WTC11 (cell line): ENCODE data around the gene LRRC7. TPM values are rescaled to one million over a fixed set of nuclear protein-coding genes. Genes with fewer than 3 reads are reported as not detected.

Experiments used
- ATAC-seq: fragments of 200-7000 bp; cut with Tn5 transposase; 2 replicates; pipeline ENCODE4 v1.10.0; 2021; ENCODE audit warnings: mild to moderate bottlenecking, moderate library complexity
- CTCF ChIA-PET: fragments of 300-600 bp; sonication (Branson Sonifier 250); formaldehyde crosslinking; loops from one replicate; lab custom pipeline; 2021; ENCODE audit warnings: antibody characterized with exemption; lab: Charles Lee
- POLR2A ChIA-PET: fragments of 350-600 bp; sonication (Branson Sonifier 250); formaldehyde crosslinking; loops from one replicate; lab custom pipeline; 2021; ENCODE audit warnings: antibody characterized with exemption; lab: Charles Lee
- DNase-seq: peaks from one replicate; pipeline ENCODE4 v3.0.0; 2021; ENCODE audit warnings: low spot score
- H3K27ac Mint-ChIP-seq: 2 replicates; pipeline ENCODE4 v1.8.0; 2021; ENCODE audit warnings: mixed read lengths
- H3K27me3 Mint-ChIP-seq: 2 replicates; pipeline ENCODE4 v1.8.0; 2021; ENCODE audit warnings: low read depth, mild to moderate bottlenecking, moderate library complexity, mixed read lengths
- H3K36me3 Mint-ChIP-seq: 2 replicates; pipeline ENCODE4 v1.8.0; 2021; ENCODE audit warnings: mixed read lengths
- H3K4me1 Mint-ChIP-seq: 2 replicates; pipeline ENCODE4 v1.8.0; 2022; ENCODE audit warnings: mixed read lengths
- H3K4me3 Mint-ChIP-seq: 2 replicates; pipeline ENCODE4 v1.8.0; 2021; ENCODE audit warnings: mild to moderate bottlenecking, moderate library complexity, mixed read lengths
- H3K9me3 Mint-ChIP-seq: 2 replicates; pipeline ENCODE4 v1.8.0; 2021; ENCODE audit warnings: mixed read lengths
- ATF6 ChIP-seq: sonication (generic); formaldehyde crosslinking; IDR thresholded peaks from 2 replicates; pipeline ENCODE4 v1.8.1; 2023; ENCODE audit warnings: mild to moderate bottlenecking, missing genetic modification reagents
- CREM ChIP-seq: sonication (generic); formaldehyde crosslinking; IDR thresholded peaks from 2 replicates; pipeline ENCODE4 v1.8.1; 2022; ENCODE audit warnings: mild to moderate bottlenecking, missing genetic modification reagents, moderate library complexity
- ELF4 ChIP-seq: sonication (generic); formaldehyde crosslinking; IDR thresholded peaks from 2 replicates; pipeline ENCODE4 v1.8.1; 2022; ENCODE audit warnings: low read depth, mild to moderate bottlenecking, moderate library complexity, missing genetic modification reagents
- ESRRA ChIP-seq: sonication (generic); formaldehyde crosslinking; IDR thresholded peaks from 2 replicates; pipeline ENCODE4 v1.8.1; 2022; ENCODE audit warnings: mild to moderate bottlenecking, missing genetic modification reagents, borderline replicate concordance
- FOXK1 ChIP-seq: sonication (generic); formaldehyde crosslinking; IDR thresholded peaks from 2 replicates; pipeline ENCODE4 v1.8.0; 2022; ENCODE audit warnings: mild to moderate bottlenecking, moderate library complexity, missing genetic modification reagents
- GABPB1 ChIP-seq: sonication (generic); formaldehyde crosslinking; IDR thresholded peaks from 2 replicates; pipeline ENCODE4 v1.8.1; 2023; ENCODE audit warnings: mild to moderate bottlenecking, missing genetic modification reagents
- GTF2I ChIP-seq: fragments of 250-450 bp; sonication (Bioruptor Pico); conservative IDR thresholded peaks from 2 replicates; pipeline ENCODE4 v1.4.0; 2021; ENCODE audit warnings: mild to moderate bottlenecking
- NFYB ChIP-seq: sonication (generic); formaldehyde crosslinking; conservative IDR thresholded peaks from 2 replicates; pipeline ENCODE4 v1.8.0; 2022; ENCODE audit warnings: low read depth, missing genetic modification reagents
- NR1H2 ChIP-seq: sonication (generic); formaldehyde crosslinking; IDR thresholded peaks from 2 replicates; pipeline ENCODE4 v1.9.0; 2021; ENCODE audit warnings: mild to moderate bottlenecking, moderate library complexity, missing genetic modification reagents
- NR3C1 ChIP-seq: sonication (generic); formaldehyde crosslinking; conservative IDR thresholded peaks from 2 replicates; pipeline ENCODE4 v1.8.1; 2023; ENCODE audit warnings: low read depth, mild to moderate bottlenecking, missing genetic modification reagents
- OVOL2 ChIP-seq: fragments of 250-450 bp; sonication (Bioruptor Pico); IDR thresholded peaks from 2 replicates; pipeline ENCODE4 v1.9.0; 2021; ENCODE audit warnings: mild to moderate bottlenecking, borderline replicate concordance
- TEAD4 ChIP-seq: sonication (generic); formaldehyde crosslinking; IDR thresholded peaks from 2 replicates; pipeline ENCODE4 v1.8.0; 2022; ENCODE audit warnings: mild to moderate bottlenecking, missing genetic modification reagents
- ZMAT4 ChIP-seq: fragments of 250-450 bp; sonication (Bioruptor Pico); IDR thresholded peaks from 2 replicates; pipeline ENCODE4 v1.9.0; 2021; ENCODE audit warnings: mild to moderate bottlenecking
- ZNF121 ChIP-seq: sonication (generic); formaldehyde crosslinking; IDR thresholded peaks from 2 replicates; pipeline ENCODE4 v1.8.0; 2023; ENCODE audit warnings: missing genetic modification reagents
- ZNF219 ChIP-seq: sonication (generic); formaldehyde crosslinking; IDR thresholded peaks from 2 replicates; pipeline ENCODE4 v1.8.0; 2023; ENCODE audit warnings: missing genetic modification reagents, mild to moderate bottlenecking, borderline replicate concordance
- ZNF263 ChIP-seq: sonication (generic); formaldehyde crosslinking; IDR thresholded peaks from 2 replicates; pipeline ENCODE4 v1.8.1; 2022; ENCODE audit warnings: low read depth, mild to moderate bottlenecking, moderate library complexity, missing genetic modification reagents
- ZNF317 ChIP-seq: sonication (generic); formaldehyde crosslinking; IDR thresholded peaks from 2 replicates; pipeline ENCODE4 v1.8.1; 2023; ENCODE audit warnings: low read depth, mild to moderate bottlenecking, moderate library complexity, missing genetic modification reagents, borderline replicate concordance
- total RNA-seq: library from RNA; stranded (reverse); gene quantifications from 3 replicates; pipeline ENCODE4 v1.2.3, GENCODE V29; 2021
- TF ChIP-seq, protein P1 (sequence below): sonication (generic); formaldehyde crosslinking; IDR thresholded peaks from 2 replicates; pipeline ENCODE4 v1.8.0; 2022; ENCODE audit warnings: mild to moderate bottlenecking, missing genetic modification reagents
- TF ChIP-seq, protein P2 (sequence below): fragments of 250-450 bp; sonication (Bioruptor Pico); IDR thresholded peaks from 2 replicates; pipeline ENCODE4 v1.8.0; 2021; ENCODE audit warnings: mild to moderate bottlenecking
- TF ChIP-seq, protein P3 (sequence below): sonication (generic); formaldehyde crosslinking; IDR thresholded peaks from 2 replicates; pipeline ENCODE4 v1.8.1; 2023; ENCODE audit warnings: mild to moderate bottlenecking, missing genetic modification reagents, borderline replicate concordance
- TF ChIP-seq, protein P4 (sequence below): sonication (generic); formaldehyde crosslinking; IDR thresholded peaks from 2 replicates; pipeline ENCODE4 v1.8.1; 2022; ENCODE audit warnings: mild to moderate bottlenecking, missing genetic modification reagents, moderate library complexity, borderline replicate concordance
- TF ChIP-seq, protein P5 (sequence below): fragments of 250-450 bp; sonication (Bioruptor Pico); IDR thresholded peaks from 2 replicates; pipeline ENCODE4 v2.1.2; 2022; ENCODE audit warnings: mild to moderate bottlenecking, moderate library complexity

Gene LRRC7
- total RNA-seq, 1 experiment from 2014 or later: not detected

- TF ChIP-seq NR3C1 (CRISPR knock-in tag) (no peak), ZNF219 (no peak), GTF2I (CRISPR knock-in tag) (no peak), TEAD4 (no peak), NR1H2 (no peak)
- TF ChIP-seq, protein P1, sequence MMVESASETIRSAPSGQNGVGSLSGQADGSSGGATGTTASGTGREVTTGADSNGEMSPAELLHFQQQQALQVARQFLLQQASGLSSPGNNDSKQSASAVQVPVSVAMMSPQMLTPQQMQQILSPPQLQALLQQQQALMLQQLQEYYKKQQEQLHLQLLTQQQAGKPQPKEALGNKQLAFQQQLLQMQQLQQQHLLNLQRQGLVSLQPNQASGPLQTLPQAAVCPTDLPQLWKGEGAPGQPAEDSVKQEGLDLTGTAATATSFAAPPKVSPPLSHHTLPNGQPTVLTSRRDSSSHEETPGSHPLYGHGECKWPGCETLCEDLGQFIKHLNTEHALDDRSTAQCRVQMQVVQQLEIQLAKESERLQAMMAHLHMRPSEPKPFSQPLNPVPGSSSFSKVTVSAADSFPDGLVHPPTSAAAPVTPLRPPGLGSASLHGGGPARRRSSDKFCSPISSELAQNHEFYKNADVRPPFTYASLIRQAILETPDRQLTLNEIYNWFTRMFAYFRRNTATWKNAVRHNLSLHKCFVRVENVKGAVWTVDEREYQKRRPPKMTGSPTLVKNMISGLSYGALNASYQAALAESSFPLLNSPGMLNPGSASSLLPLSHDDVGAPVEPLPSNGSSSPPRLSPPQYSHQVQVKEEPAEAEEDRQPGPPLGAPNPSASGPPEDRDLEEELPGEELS (CRISPR knock-in tag): no peak
Observed at GRCh38 chr1:70041317-70042045, 473.8 kb downstream of the LRRC7 start (continued).

DNA sequence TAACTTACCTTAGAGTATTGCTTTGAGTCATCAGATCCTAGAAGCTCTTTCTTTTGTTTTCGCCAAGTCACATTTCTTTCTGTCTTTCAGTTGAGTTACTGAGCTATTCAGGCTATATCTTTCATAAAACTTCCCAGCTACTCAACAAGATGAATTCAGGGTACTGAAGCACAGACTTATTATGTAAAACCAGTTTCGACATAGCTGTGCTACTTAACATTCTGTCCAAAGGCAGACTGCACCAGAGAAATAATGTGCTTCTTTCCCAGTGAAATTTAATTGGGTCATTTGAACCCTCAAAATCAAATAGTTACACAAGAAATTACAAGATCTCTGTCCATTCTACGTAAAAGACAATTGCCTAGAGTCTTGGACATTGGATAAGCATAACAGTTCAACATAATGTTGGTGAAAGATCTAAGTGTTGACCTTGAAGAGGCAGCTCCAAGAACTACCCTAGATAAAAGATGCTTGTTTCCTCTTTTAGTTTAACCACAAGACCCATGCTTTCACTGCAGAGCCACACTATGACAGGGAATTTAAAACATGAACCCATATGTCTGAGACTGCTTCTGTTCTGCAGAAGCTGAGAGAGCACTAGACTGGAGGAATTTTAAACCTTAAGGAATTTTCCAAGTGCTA, 474.5 kb downstream of the LRRC7 start:
- TF ChIP-seq NFYB: no peak
- TF ChIP-seq ZNF263 (CRISPR knock-in tag): no peak
- TF ChIP-seq ZNF121 (CRISPR knock-in tag): no peak
- no peak for TF ChIP-seq GTF2I (CRISPR knock-in tag)
- TF ChIP-seq FOXK1: no peak
- TF ChIP-seq NR1H2: no peak
- TF ChIP-seq, protein P2, sequence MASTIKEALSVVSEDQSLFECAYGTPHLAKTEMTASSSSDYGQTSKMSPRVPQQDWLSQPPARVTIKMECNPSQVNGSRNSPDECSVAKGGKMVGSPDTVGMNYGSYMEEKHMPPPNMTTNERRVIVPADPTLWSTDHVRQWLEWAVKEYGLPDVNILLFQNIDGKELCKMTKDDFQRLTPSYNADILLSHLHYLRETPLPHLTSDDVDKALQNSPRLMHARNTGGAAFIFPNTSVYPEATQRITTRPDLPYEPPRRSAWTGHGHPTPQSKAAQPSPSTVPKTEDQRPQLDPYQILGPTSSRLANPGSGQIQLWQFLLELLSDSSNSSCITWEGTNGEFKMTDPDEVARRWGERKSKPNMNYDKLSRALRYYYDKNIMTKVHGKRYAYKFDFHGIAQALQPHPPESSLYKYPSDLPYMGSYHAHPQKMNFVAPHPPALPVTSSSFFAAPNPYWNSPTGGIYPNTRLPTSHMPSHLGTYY (CRISPR knock-in tag): no peak
- TF ChIP-seq, protein P3, sequence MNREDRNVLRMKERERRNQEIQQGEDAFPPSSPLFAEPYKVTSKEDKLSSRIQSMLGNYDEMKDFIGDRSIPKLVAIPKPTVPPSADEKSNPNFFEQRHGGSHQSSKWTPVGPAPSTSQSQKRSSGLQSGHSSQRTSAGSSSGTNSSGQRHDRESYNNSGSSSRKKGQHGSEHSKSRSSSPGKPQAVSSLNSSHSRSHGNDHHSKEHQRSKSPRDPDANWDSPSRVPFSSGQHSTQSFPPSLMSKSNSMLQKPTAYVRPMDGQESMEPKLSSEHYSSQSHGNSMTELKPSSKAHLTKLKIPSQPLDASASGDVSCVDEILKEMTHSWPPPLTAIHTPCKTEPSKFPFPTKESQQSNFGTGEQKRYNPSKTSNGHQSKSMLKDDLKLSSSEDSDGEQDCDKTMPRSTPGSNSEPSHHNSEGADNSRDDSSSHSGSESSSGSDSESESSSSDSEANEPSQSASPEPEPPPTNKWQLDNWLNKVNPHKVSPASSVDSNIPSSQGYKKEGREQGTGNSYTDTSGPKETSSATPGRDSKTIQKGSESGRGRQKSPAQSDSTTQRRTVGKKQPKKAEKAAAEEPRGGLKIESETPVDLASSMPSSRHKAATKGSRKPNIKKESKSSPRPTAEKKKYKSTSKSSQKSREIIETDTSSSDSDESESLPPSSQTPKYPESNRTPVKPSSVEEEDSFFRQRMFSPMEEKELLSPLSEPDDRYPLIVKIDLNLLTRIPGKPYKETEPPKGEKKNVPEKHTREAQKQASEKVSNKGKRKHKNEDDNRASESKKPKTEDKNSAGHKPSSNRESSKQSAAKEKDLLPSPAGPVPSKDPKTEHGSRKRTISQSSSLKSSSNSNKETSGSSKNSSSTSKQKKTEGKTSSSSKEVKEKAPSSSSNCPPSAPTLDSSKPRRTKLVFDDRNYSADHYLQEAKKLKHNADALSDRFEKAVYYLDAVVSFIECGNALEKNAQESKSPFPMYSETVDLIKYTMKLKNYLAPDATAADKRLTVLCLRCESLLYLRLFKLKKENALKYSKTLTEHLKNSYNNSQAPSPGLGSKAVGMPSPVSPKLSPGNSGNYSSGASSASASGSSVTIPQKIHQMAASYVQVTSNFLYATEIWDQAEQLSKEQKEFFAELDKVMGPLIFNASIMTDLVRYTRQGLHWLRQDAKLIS (CRISPR knock-in tag): no peak
- TF ChIP-seq OVOL2: no peak
- TF ChIP-seq ATF6 (CRISPR knock-in tag): no peak
- TF ChIP-seq ZNF317 (CRISPR knock-in tag): no peak
- no peak for TF ChIP-seq CREM (CRISPR knock-in tag)
- TF ChIP-seq, protein P4, sequence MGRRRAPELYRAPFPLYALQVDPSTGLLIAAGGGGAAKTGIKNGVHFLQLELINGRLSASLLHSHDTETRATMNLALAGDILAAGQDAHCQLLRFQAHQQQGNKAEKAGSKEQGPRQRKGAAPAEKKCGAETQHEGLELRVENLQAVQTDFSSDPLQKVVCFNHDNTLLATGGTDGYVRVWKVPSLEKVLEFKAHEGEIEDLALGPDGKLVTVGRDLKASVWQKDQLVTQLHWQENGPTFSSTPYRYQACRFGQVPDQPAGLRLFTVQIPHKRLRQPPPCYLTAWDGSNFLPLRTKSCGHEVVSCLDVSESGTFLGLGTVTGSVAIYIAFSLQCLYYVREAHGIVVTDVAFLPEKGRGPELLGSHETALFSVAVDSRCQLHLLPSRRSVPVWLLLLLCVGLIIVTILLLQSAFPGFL (CRISPR knock-in tag): no peak
- TF ChIP-seq GABPB1 (CRISPR knock-in tag): no peak
- TF ChIP-seq TEAD4: no peak
- no peak for TF ChIP-seq ELF4 (CRISPR knock-in tag)
- no peak for TF ChIP-seq ESRRA (CRISPR knock-in tag)
- TF ChIP-seq ZMAT4 (CRISPR knock-in tag): no peak
- TF ChIP-seq, protein P5, sequence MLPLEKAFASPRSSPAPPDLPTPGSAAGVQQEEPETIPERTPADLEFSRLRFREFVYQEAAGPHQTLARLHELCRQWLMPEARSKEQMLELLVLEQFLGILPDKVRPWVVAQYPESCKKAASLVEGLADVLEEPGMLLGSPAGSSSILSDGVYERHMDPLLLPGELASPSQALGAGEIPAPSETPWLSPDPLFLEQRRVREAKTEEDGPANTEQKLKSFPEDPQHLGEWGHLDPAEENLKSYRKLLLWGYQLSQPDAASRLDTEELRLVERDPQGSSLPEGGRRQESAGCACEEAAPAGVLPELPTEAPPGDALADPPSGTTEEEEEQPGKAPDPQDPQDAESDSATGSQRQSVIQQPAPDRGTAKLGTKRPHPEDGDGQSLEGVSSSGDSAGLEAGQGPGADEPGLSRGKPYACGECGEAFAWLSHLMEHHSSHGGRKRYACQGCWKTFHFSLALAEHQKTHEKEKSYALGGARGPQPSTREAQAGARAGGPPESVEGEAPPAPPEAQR (CRISPR knock-in tag): no peak
- Mint-ChIP-seq H3K4me3 (no peak overlapping the region), H3K4me1 (peaks cover 14% of the 10 kb centered on the region), H3K9me3 (peaks cover 7% of the 10 kb centered on the region), H3K27me3 (no peaks in the 10 kb centered on the region; the same call in 1 of the 2 replicates), H3K27ac (no peak overlapping the region), H3K36me3 (no peaks in the 10 kb centered on the region)
- POLR2A ChIA-PET: no interaction called here
- ATAC-seq: no peak
- DNase-seq: no peak
- CTCF ChIA-PET: no interaction called here
